ENCODE results near the gene HSPG2. TPM values are rescaled to one million over a fixed set of nuclear protein-coding genes. Genes with fewer than 3 reads are reported as not detected.

Gene HSPG2
- polyA plus RNA-seq, 1 donor from 2014 or later, result 0.79 TPM

DNA sequence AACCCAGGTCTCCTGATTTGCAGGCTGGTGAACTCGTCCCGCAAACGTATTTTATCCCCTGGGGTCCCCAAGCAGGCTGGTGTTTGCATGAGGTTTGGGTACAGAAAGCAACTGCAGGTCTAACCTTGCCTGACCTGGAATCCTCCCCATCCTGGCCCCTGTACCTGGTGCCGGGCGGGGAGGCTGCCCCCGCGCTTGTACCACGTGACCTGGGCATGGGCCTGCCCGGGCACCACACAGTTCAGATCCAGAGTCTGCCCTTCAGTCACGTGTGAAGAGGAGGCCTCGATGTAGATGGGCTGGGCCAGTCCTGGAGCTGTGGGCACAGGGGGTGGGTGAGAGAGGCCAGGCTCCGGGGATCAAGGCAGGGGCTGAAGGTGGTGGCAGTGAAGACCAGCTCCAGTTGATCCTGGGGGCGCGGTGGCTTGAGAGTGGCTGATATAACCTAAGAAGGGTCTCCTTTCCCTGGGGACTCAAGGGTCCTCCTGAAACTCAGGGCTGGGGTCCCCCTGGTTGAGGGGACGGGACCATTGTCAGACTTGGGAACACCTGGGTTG is 94.4 kb downstream of the HSPG2 start:
- H4K20me1 ChIP-seq (ENCODE audit: insufficient read depth), result no peaks in the 10 kb centered on the region
- no peak overlapping the region for H3K27ac ChIP-seq (ENCODE audit: low read length)
- H2AFZ ChIP-seq (ENCODE audit: low read depth, low read length), result no peak overlapping the region
- no peak overlapping the region for H3K4me2 ChIP-seq (ENCODE audit: low read length)
- H3K79me2 ChIP-seq (replicated peaks; ENCODE audit: insufficient read depth, low read length), result no peaks in the 10 kb centered on the region
- H3K9me3 ChIP-seq (ENCODE audit: low read length), result no peaks in the 10 kb centered on the region
- no peaks in the 10 kb centered on the region for H3K9me2 ChIP-seq (ENCODE audit: insufficient read depth, low read length)
- no peak overlapping the region for H3K4me3 ChIP-seq (ENCODE audit: low read length)
- H3K27me3 ChIP-seq (ENCODE audit: insufficient read depth, low read depth, low read length), result no peaks in the 10 kb centered on the region
- no peaks in the 10 kb centered on the region for H3F3A ChIP-seq (ENCODE audit: insufficient read depth, low read length, poor library complexity, severe bottlenecking)
- TF ChIP-seq TAF1 (IDR thresholded peaks at IDR 0.05; ENCODE audit: low read depth), result no peak
- TF ChIP-seq SMC3 (conservative IDR thresholded peaks at IDR 0.05; ENCODE audit: poor library complexity), result no peak
- TF ChIP-seq MXI1 (conservative IDR thresholded peaks at IDR 0.05; ENCODE audit: poor library complexity, severe bottlenecking), result no peak
- TF ChIP-seq POLR2AphosphoS5 (IDR thresholded peaks at IDR 0.05), result no peak
- no peak for TF ChIP-seq EZH2 (IDR thresholded peaks at IDR 0.05; ENCODE audit: borderline replicate concordance, insufficient read depth, low read length, poor library complexity, severe bottlenecking)
- TF ChIP-seq RAD21 (conservative IDR thresholded peaks at IDR 0.05), result no peak
- TF ChIP-seq EP300 (conservative IDR thresholded peaks at IDR 0.05; ENCODE audit: poor library complexity, severe bottlenecking), result no peak
- TF ChIP-seq, protein P1, sequence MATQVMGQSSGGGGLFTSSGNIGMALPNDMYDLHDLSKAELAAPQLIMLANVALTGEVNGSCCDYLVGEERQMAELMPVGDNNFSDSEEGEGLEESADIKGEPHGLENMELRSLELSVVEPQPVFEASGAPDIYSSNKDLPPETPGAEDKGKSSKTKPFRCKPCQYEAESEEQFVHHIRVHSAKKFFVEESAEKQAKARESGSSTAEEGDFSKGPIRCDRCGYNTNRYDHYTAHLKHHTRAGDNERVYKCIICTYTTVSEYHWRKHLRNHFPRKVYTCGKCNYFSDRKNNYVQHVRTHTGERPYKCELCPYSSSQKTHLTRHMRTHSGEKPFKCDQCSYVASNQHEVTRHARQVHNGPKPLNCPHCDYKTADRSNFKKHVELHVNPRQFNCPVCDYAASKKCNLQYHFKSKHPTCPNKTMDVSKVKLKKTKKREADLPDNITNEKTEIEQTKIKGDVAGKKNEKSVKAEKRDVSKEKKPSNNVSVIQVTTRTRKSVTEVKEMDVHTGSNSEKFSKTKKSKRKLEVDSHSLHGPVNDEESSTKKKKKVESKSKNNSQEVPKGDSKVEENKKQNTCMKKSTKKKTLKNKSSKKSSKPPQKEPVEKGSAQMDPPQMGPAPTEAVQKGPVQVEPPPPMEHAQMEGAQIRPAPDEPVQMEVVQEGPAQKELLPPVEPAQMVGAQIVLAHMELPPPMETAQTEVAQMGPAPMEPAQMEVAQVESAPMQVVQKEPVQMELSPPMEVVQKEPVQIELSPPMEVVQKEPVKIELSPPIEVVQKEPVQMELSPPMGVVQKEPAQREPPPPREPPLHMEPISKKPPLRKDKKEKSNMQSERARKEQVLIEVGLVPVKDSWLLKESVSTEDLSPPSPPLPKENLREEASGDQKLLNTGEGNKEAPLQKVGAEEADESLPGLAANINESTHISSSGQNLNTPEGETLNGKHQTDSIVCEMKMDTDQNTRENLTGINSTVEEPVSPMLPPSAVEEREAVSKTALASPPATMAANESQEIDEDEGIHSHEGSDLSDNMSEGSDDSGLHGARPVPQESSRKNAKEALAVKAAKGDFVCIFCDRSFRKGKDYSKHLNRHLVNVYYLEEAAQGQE (IDR thresholded peaks at IDR 0.05; ENCODE audit: borderline replicate concordance), result no peak
- TF ChIP-seq, protein P2, sequence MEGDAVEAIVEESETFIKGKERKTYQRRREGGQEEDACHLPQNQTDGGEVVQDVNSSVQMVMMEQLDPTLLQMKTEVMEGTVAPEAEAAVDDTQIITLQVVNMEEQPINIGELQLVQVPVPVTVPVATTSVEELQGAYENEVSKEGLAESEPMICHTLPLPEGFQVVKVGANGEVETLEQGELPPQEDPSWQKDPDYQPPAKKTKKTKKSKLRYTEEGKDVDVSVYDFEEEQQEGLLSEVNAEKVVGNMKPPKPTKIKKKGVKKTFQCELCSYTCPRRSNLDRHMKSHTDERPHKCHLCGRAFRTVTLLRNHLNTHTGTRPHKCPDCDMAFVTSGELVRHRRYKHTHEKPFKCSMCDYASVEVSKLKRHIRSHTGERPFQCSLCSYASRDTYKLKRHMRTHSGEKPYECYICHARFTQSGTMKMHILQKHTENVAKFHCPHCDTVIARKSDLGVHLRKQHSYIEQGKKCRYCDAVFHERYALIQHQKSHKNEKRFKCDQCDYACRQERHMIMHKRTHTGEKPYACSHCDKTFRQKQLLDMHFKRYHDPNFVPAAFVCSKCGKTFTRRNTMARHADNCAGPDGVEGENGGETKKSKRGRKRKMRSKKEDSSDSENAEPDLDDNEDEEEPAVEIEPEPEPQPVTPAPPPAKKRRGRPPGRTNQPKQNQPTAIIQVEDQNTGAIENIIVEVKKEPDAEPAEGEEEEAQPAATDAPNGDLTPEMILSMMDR (IDR thresholded peaks at IDR 0.05; ENCODE audit: poor library complexity, severe bottlenecking), result no peak
- no peak overlapping the region for H3K9ac ChIP-seq (ENCODE audit: low read length)
- no peaks in the 10 kb centered on the region for H3K36me3 ChIP-seq (ENCODE audit: insufficient read depth, low read length)

DNA sequence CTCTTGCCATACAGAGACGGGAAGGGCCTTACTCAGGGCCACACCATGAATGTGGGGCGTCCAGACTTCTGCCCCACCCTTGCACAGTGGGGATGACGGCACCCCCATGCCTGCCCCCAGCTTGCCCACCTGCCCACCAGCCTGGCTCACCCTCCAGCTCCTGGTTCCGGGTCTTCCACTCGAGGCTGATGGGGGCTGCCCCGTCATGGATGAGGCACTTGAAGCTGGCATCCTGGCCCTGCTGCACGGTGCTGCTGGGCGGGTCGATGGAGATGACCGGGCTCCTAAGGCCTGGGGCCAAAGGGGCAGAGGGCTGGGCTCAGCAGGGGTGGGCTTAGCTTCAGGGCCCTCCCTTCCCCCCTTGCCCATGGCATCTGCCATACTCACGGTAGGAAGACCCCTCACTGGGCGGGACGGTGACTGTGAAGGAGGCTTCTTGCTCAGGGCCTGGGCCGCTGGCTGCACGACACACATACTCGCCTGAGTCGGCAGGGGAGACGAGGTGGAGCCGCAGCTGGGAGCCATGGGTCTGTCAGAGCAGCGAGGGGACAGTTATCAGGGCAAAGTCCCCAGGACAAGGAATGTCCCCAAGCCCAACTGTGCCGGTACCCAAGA is 95.2 kb downstream of the HSPG2 start:
- Histone ChIP-seq H3K27ac (ENCODE audit: low read length) (no peak overlapping the region), H3K9me3 (ENCODE audit: low read length) (no peaks in the 10 kb centered on the region), H4K20me1 (ENCODE audit: insufficient read depth) (no peaks in the 10 kb centered on the region), H3K36me3 (ENCODE audit: insufficient read depth, low read length) (no peaks in the 10 kb centered on the region), H3F3A (ENCODE audit: insufficient read depth, low read length, poor library complexity, severe bottlenecking) (no peaks in the 10 kb centered on the region), H3K9me2 (ENCODE audit: insufficient read depth, low read length) (no peaks in the 10 kb centered on the region), H3K4me2 (ENCODE audit: low read length) (no peak overlapping the region), H3K4me3 (ENCODE audit: low read length) (no peak overlapping the region), H3K27me3 (ENCODE audit: insufficient read depth, low read depth, low read length) (no peaks in the 10 kb centered on the region), H2AFZ (ENCODE audit: low read depth, low read length) (no peak overlapping the region), H3K79me2 (replicated peaks; ENCODE audit: insufficient read depth, low read length) (no peaks in the 10 kb centered on the region), H3K9ac (ENCODE audit: low read length) (no peak overlapping the region)
- TF ChIP-seq SMC3 (conservative IDR thresholded peaks at IDR 0.05; ENCODE audit: poor library complexity) (no peak), POLR2AphosphoS5 (IDR thresholded peaks at IDR 0.05) (no peak), TAF1 (IDR thresholded peaks at IDR 0.05; ENCODE audit: low read depth) (no peak), RAD21 (conservative IDR thresholded peaks at IDR 0.05) (no peak), MXI1 (conservative IDR thresholded peaks at IDR 0.05; ENCODE audit: poor library complexity, severe bottlenecking) (no peak), EZH2 (IDR thresholded peaks at IDR 0.05; ENCODE audit: borderline replicate concordance, insufficient read depth, low read length, poor library complexity, severe bottlenecking) (no peak), EP300 (conservative IDR thresholded peaks at IDR 0.05; ENCODE audit: poor library complexity, severe bottlenecking) (no peak)
- TF ChIP-seq, protein P2 (IDR thresholded peaks at IDR 0.05; ENCODE audit: poor library complexity, severe bottlenecking), result no peak
- TF ChIP-seq, protein P1 (IDR thresholded peaks at IDR 0.05; ENCODE audit: borderline replicate concordance), result no peak

Data from neural cell (in vitro differentiated cells).